Nephron progenitor cell (in vitro differentiated cells): ENCODE measurements around the gene CTSC.
A peak's percentile ranks its signal among the peaks of the same experiment; 100 is the strongest.

Source experiments
- DNase-seq: peaks from one replicate; pipeline ENCODE4 v3.0.0; 2021
- H3K27ac Mint-ChIP-seq: 2 replicates; pipeline ENCODE4 v1.8.0; 2021; ENCODE audit warnings: mild to moderate bottlenecking, moderate library complexity, mixed read lengths
- H3K27me3 Mint-ChIP-seq: 2 replicates; pipeline ENCODE4 v1.8.0; 2021; ENCODE audit warnings: mild to moderate bottlenecking, low read depth, mixed read lengths; ENCODE audit not compliant: poor library complexity
- H3K36me3 Mint-ChIP-seq: 2 replicates; pipeline ENCODE4 v1.8.0; 2021; ENCODE audit warnings: low read depth, mixed read lengths
- H3K4me1 Mint-ChIP-seq: 2 replicates; pipeline ENCODE4 v1.8.0; 2021; ENCODE audit warnings: mixed read lengths
- H3K4me3 Mint-ChIP-seq: 2 replicates; pipeline ENCODE4 v1.8.0; 2021; ENCODE audit warnings: mild to moderate bottlenecking, moderate library complexity, mixed read lengths
- H3K9me3 Mint-ChIP-seq: 2 replicates; pipeline ENCODE4 v1.8.0; 2021; ENCODE audit warnings: mild to moderate bottlenecking, moderate library complexity, mixed read lengths
- TF ChIP-seq, protein P1 (sequence below): fragments of 200-600 bp; sonication (generic); IDR thresholded peaks from 2 replicates; pipeline ENCODE4 v1.5.0; 2021; ENCODE audit warnings: antibody characterized with exemption

The CTSC gene

DNA sequence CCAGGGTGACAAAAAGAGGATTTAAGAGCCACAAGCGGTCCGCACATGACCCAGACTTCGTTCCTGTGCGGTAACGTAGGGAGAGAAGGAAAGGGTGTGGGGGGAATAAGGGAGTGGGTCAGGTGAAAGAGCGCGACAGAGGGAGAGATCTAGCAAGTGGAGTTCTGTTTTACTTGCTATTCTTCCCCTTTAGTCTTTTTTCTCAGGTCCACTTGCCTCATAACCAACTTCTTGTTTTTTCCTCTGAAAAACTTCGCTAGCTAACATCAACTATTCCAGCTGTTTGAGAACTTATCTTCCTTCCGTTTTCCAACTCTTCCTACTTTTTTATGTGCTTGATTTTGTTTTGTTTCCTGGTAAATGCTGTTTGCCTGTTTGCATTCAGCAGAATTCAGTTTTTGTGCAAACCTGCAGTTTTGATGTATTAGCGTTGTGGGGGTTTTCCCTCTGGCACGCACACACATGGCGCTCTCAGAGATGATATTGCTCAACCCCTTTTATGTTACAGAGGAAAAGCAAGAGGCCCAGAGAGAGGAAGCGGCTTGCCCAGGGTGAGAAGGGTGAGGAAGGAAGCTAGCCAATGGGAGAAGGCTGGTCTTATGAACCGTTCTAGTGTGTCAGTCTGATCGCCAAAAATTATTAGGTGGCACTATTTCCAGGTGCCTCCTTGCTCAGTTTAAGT is 592 bp upstream of the CTSC start:
- TF ChIP-seq, protein P1, sequence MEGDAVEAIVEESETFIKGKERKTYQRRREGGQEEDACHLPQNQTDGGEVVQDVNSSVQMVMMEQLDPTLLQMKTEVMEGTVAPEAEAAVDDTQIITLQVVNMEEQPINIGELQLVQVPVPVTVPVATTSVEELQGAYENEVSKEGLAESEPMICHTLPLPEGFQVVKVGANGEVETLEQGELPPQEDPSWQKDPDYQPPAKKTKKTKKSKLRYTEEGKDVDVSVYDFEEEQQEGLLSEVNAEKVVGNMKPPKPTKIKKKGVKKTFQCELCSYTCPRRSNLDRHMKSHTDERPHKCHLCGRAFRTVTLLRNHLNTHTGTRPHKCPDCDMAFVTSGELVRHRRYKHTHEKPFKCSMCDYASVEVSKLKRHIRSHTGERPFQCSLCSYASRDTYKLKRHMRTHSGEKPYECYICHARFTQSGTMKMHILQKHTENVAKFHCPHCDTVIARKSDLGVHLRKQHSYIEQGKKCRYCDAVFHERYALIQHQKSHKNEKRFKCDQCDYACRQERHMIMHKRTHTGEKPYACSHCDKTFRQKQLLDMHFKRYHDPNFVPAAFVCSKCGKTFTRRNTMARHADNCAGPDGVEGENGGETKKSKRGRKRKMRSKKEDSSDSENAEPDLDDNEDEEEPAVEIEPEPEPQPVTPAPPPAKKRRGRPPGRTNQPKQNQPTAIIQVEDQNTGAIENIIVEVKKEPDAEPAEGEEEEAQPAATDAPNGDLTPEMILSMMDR: no peak
- H3K4me1 Mint-ChIP-seq: peaks cover 37% of the 10 kb centered on the region
- no peak overlapping the region for H3K27ac Mint-ChIP-seq
- no peaks in the 10 kb centered on the region for H3K9me3 Mint-ChIP-seq
- peaks cover 3% of the 10 kb centered on the region for H3K27me3 Mint-ChIP-seq
- peaks cover 25% of the 10 kb centered on the region for H3K36me3 Mint-ChIP-seq
- peak; percentile 4 for DNase-seq
- H3K4me3 Mint-ChIP-seq: peak overlapping the region; percentile 97

DNA sequence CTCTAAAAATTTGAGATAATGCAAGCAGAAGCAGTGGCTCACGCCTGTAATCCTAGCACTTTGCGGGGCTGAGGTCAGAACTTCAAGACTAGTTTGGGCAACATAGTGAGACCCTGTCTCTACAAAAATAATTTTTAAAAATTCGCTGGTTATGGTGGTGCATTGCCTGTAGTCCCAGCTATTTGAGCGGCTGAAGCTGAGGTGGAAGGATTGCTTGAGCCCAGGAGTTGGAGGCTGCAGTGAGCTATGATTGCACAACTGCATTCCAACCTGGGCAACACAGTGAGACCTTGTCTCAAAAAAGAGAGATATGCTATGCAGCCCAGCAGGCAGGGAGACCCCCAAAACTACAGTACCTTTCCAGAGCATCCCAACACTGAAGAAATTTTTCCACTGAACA is 2.3 kb downstream of the CTSC start:
- Mint-ChIP-seq H3K9me3 (no peaks in the 10 kb centered on the region), H3K4me3 (peak overlapping the region; percentile 97), H3K27me3 (peaks cover 3% of the 10 kb centered on the region), H3K36me3 (peaks cover 51% of the 10 kb centered on the region), H3K4me1 (peaks cover 37% of the 10 kb centered on the region), H3K27ac (no peak overlapping the region)
- DNase-seq: no peak
- TF ChIP-seq, protein P1: no peak

DNA sequence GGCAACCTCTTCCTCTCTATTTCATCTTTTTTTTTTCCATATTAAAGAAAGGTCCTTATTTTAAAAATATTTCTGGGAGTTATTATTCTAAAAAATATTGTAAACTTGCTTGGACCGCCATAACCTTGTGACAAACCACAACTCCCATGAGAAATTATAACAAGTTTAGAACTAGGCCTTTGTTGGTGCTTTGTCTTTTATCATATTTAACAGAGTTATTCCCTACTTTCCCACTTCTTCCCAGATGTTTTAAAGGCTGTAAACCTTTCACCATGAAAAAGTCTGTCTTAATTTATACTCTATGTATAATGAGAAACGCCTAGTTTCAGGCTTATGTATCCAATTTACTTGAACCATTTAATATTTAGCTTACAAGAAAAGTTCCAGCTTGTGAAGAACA is 3.7 kb downstream of the CTSC start:
- no peaks in the 10 kb centered on the region for H3K9me3 Mint-ChIP-seq
- H3K27ac Mint-ChIP-seq: no peak overlapping the region
- peaks cover 65% of the 10 kb centered on the region for H3K36me3 Mint-ChIP-seq
- H3K27me3 Mint-ChIP-seq: peaks cover under 1% of the 10 kb centered on the region
- TF ChIP-seq, protein P1: no peak
- DNase-seq: no peak
- H3K4me1 Mint-ChIP-seq: peaks cover 25% of the 10 kb centered on the region
- no peak overlapping the region for H3K4me3 Mint-ChIP-seq

DNA sequence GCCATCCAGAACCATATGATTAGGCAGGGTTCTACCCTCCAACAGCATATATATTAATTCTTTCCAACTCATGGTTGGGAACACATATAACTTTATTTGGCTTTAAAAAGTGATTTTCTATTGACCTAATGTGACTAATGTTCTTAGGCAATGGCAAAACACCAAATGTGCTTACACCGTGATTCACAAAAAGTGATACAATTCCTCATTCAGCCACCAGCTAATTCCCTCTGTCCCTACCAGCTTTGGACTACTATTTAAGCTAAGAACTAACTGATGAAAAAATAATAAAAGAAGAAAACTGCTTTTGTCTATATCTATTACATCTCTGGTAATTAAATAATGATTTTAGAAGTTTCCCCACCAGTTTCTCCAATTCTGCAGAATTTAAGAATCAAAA is 4.7 kb downstream of the CTSC start:
- Mint-ChIP-seq H3K4me3 (no peak overlapping the region), H3K4me1 (peaks cover 19% of the 10 kb centered on the region), H3K27ac (no peak overlapping the region), H3K9me3 (no peaks in the 10 kb centered on the region), H3K27me3 (no peaks in the 10 kb centered on the region), H3K36me3 (peaks cover 73% of the 10 kb centered on the region)
- TF ChIP-seq, protein P1: no peak
- DNase-seq: no peak

DNA sequence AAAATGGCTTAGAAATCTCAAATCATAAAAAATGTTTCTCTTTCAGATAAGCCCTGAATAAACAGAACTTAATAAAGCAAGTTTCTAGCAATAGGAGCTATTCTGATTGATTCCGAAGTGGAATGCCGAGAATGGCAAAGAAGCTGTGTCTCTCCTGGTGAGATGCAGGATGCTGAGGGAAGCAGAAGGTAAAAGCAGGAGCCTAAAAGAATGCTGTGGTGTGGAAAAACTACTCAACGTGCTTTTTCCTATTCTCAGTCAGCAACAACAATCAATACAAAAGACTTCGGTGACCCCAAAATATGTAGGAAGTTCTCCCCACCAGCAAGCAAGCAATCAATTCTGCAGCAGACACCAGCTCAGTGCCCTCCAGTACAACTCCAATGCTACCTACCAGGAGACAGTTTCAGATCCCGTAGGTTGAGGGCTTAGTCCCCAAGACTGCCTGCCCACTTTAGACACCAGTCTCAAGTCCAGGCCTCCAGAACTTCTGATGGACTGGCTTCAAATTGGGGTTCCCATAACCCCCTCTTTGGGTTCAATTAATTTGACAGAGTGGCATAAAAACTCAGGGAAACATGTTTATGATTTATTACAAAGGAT is 6.6 kb downstream of the CTSC start:
- peaks cover 27% of the 10 kb centered on the region for H3K4me1 Mint-ChIP-seq
- no peaks in the 10 kb centered on the region for H3K9me3 Mint-ChIP-seq
- peaks cover 80% of the 10 kb centered on the region for H3K36me3 Mint-ChIP-seq

More for the DNA sequence above, 6.6 kb downstream of the CTSC start:
- H3K4me3 Mint-ChIP-seq: no peak overlapping the region
- no peak overlapping the region for H3K27ac Mint-ChIP-seq
- no peaks in the 10 kb centered on the region for H3K27me3 Mint-ChIP-seq
- DNase-seq: no peak
- TF ChIP-seq, protein P1: no peak
